SK-N-MC (cell line): ENCODE measurements around the gene HYAL1.
"Not testable (repeated sequence)": the region's sequence is repeated elsewhere in the genome, so short reads cannot be mapped to it uniquely, and the experiment has no call there.

Experiments used
- EZH2 ChIP-seq: fragments of 200-600 bp; sonication (generic); IDR thresholded peaks from one replicate; pipeline ENCODE4 v1.6.1; 2017; ENCODE audit warnings: antibody characterized with exemption
- FOXP2 ChIP-seq: optimal IDR thresholded peaks from 2 replicates; pipeline ENCODE3; 2011; ENCODE audit warnings: mild to moderate bottlenecking, moderate library complexity; ENCODE audit not compliant: insufficient read depth; ENCODE audit errors: extremely low read length, control extremely low read depth
- POLR2AphosphoS5 ChIP-seq: IDR thresholded peaks from 2 replicates; pipeline ENCODE4 v1.6.1; 2012; ENCODE audit warnings: mild to moderate bottlenecking, low read depth, low read length, borderline replicate concordance

GRCh38 chr3:50262200-50262599 lies 41.2 kb downstream of the HYAL1 start:
- not testable (repeated sequence) for TF ChIP-seq EZH2, POLR2AphosphoS5, FOXP2
